OCI-LY3 (cell line): Measurements from ENCODE around the gene DENND1A.

Source experiments
- H2AFZ ChIP-seq: fragments of 200-600, 300-600 bp; shearing (Covaris generic); 2 replicates; pipeline ENCODE4 v1.6.0; 2014; ENCODE audit warnings: antibody characterized with exemption, low read depth, low read length
- H3K27ac ChIP-seq: fragments of 200-600, 300-600 bp; sonication (generic); 2 replicates; pipeline ENCODE4 v1.5.1; 2014; ENCODE audit warnings: mild to moderate bottlenecking, low read length, moderate library complexity, mixed read lengths
- H3K27me3 ChIP-seq: fragments of 200-600, 300-600 bp; sonication (generic); 2 replicates; pipeline ENCODE4 v1.6.1; 2014; ENCODE audit warnings: low read depth, low read length, mixed read lengths
- H3K36me3 ChIP-seq: fragments of 200-600, 300-600 bp; sonication (generic); replicated peaks from 2 replicates; pipeline ENCODE3; 2014; ENCODE audit warnings: low read depth, low read length, mixed read lengths
- H3K4me1 ChIP-seq: fragments of 300-600, 200-600 bp; sonication (generic); 2 replicates; pipeline ENCODE4 v1.6.1; 2014; ENCODE audit warnings: low read length, mixed read lengths
- H3K4me2 ChIP-seq: fragments of 200-600, 300-600 bp; sonication (generic); 2 replicates; pipeline ENCODE4 v1.6.1; 2014; ENCODE audit warnings: low read length, mixed read lengths
- H3K4me3 ChIP-seq: fragments of 300-600, 200-600 bp; sonication (generic); 2 replicates; pipeline ENCODE4 v1.5.1; 2014; ENCODE audit warnings: antibody characterized with exemption, mild to moderate bottlenecking, low read length, moderate library complexity
- H3K79me2 ChIP-seq: fragments of 300-600, 200-600 bp; shearing (Covaris generic); 2 replicates; pipeline ENCODE4 v1.6.1; 2014; ENCODE audit warnings: mild to moderate bottlenecking, low read length, mixed read lengths
- H3K9ac ChIP-seq: fragments of 300-600, 200-600 bp; shearing (Covaris generic); 2 replicates; pipeline ENCODE4 v1.6.0; 2014; ENCODE audit warnings: mild to moderate bottlenecking, low read length, moderate library complexity
- H3K9me3 ChIP-seq: fragments of 200-600, 300-600 bp; shearing (Covaris generic); 2 replicates; pipeline ENCODE4 v1.6.1; 2014; ENCODE audit warnings: low read length, mixed read lengths; ENCODE audit not compliant: insufficient read depth
- H4K20me1 ChIP-seq: fragments of 200-600, 300-600 bp; sonication (generic); 2 replicates; pipeline ENCODE4 v1.6.1; 2016; ENCODE audit warnings: low read length, mixed read lengths; ENCODE audit not compliant: insufficient read depth
- EZH2phosphoT487 ChIP-seq: fragments of 200-600 bp; shearing (Covaris generic); IDR thresholded peaks from 2 replicates; pipeline ENCODE4 v1.6.1; 2018; ENCODE audit warnings: antibody characterized with exemption, mixed run types, low read depth
- TF ChIP-seq, protein P1 (sequence below): fragments of 200-600, 300-600 bp; sonication (generic); IDR thresholded peaks from 2 replicates; pipeline ENCODE4 v1.5.1; 2014; ENCODE audit warnings: antibody characterized with exemption, low read length, low read depth

The DENND1A gene

GRCh38 chr9:123552530-123552929, 377.4 kb downstream of the DENND1A start:
- H3K9ac ChIP-seq: no peak overlapping the region
- H3K79me2 ChIP-seq: no peaks in the 10 kb centered on the region
- no peak overlapping the region for H3K4me3 ChIP-seq
- H3K36me3 ChIP-seq: peaks cover 40% of the 10 kb centered on the region
- no peaks in the 10 kb centered on the region for H3K9me3 ChIP-seq
- no peak overlapping the region for H2AFZ ChIP-seq
- H3K27me3 ChIP-seq: no peaks in the 10 kb centered on the region
- peaks cover 15% of the 10 kb centered on the region; the same call in 1 of the 2 replicates for H4K20me1 ChIP-seq
- TF ChIP-seq, protein P1, sequence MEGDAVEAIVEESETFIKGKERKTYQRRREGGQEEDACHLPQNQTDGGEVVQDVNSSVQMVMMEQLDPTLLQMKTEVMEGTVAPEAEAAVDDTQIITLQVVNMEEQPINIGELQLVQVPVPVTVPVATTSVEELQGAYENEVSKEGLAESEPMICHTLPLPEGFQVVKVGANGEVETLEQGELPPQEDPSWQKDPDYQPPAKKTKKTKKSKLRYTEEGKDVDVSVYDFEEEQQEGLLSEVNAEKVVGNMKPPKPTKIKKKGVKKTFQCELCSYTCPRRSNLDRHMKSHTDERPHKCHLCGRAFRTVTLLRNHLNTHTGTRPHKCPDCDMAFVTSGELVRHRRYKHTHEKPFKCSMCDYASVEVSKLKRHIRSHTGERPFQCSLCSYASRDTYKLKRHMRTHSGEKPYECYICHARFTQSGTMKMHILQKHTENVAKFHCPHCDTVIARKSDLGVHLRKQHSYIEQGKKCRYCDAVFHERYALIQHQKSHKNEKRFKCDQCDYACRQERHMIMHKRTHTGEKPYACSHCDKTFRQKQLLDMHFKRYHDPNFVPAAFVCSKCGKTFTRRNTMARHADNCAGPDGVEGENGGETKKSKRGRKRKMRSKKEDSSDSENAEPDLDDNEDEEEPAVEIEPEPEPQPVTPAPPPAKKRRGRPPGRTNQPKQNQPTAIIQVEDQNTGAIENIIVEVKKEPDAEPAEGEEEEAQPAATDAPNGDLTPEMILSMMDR: no peak
- TF ChIP-seq EZH2phosphoT487: no peak
- peaks cover 10% of the 10 kb centered on the region for H3K4me1 ChIP-seq
- no peak overlapping the region for H3K4me2 ChIP-seq
- no peak overlapping the region for H3K27ac ChIP-seq

- peaks cover 15% of the 10 kb centered on the region; the same call in 1 of the 2 replicates for H4K20me1 ChIP-seq
- no peak overlapping the region for H3K4me2 ChIP-seq
- no peaks in the 10 kb centered on the region for H3K9me3 ChIP-seq
- TF ChIP-seq, protein P1: no peak
- TF ChIP-seq EZH2phosphoT487: no peak
- no peak overlapping the region for H3K4me3 ChIP-seq
- no peak overlapping the region for H3K27ac ChIP-seq
- H2AFZ ChIP-seq: no peak overlapping the region
- H3K27me3 ChIP-seq: no peaks in the 10 kb centered on the region
- peaks cover 10% of the 10 kb centered on the region for H3K4me1 ChIP-seq
- no peak overlapping the region for H3K9ac ChIP-seq
- H3K79me2 ChIP-seq: no peaks in the 10 kb centered on the region
- H3K36me3 ChIP-seq: peaks cover 37% of the 10 kb centered on the region
Observed at GRCh38 chr9:123551734-123552133, 378.2 kb downstream of the DENND1A start.

DNA sequence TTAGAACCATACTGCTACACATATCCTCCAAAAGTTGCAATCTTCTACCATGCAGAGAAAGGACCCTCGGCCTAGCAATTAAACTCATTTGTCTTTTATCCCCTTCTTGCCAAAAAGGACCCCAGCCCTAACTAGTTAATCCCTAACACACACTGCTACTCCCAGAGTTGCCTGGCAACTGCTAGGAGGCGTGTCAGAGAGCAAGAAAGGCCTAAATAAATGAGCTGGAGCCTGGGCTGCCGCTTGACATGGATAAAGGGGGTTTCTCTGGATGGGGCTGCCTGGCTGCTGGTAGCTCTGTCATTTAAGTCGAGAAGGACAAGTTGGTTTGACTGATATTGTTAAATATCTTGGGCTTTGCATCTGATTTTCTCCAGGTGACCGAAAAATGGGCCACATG, 379.1 kb downstream of the DENND1A start:
- Histone ChIP-seq H3K27me3 (no peaks in the 10 kb centered on the region), H3K9me3 (no peaks in the 10 kb centered on the region), H3K9ac (no peak overlapping the region), H2AFZ (no peak overlapping the region), H4K20me1 (peaks cover 15% of the 10 kb centered on the region; the same call in 1 of the 2 replicates), H3K4me2 (no peak overlapping the region), H3K36me3 (peaks cover 32% of the 10 kb centered on the region), H3K79me2 (no peaks in the 10 kb centered on the region), H3K4me3 (no peak overlapping the region), H3K27ac (no peak overlapping the region), H3K4me1 (peaks cover 10% of the 10 kb centered on the region)
- TF ChIP-seq, protein P1: no peak
- no peak for TF ChIP-seq EZH2phosphoT487

DNA sequence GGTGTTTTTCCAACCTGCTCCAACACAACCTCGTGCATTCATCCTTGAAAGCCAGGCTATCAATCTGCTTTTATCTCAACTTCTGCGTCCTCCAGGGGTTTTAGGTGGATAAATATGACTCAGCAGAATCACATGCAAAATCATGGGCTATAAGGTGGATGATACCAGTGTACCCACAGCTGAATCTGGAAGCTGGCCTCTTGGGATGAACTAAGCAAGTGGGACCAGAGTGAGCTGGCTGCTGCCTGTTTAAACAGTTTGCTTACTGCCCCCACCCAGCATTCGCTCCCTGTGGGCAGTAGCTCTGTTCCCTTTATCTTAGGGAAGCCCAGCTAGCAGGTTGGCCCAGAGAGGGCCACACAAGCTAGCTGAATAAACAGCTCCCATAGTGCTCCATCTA, 379.9 kb downstream of the DENND1A start:
- H3K79me2 ChIP-seq: no peaks in the 10 kb centered on the region
- H3K4me1 ChIP-seq: peaks cover 10% of the 10 kb centered on the region
- no peak overlapping the region for H3K27ac ChIP-seq
- no peak overlapping the region for H3K9ac ChIP-seq
- no peak overlapping the region for H2AFZ ChIP-seq
- TF ChIP-seq EZH2phosphoT487: no peak
- TF ChIP-seq, protein P1: no peak
- no peak overlapping the region for H3K4me2 ChIP-seq
- no peaks in the 10 kb centered on the region for H3K9me3 ChIP-seq
- H3K27me3 ChIP-seq: no peaks in the 10 kb centered on the region
- H3K4me3 ChIP-seq: no peak overlapping the region
- H4K20me1 ChIP-seq: peaks cover 15% of the 10 kb centered on the region; the same call in 1 of the 2 replicates
- peaks cover 28% of the 10 kb centered on the region for H3K36me3 ChIP-seq
